Kidney capillary endothelial cell (primary cell): ENCODE results near the gene CDK2AP2.
"Not testable (repeated sequence)": the region's sequence is repeated elsewhere in the genome, so short reads cannot be mapped to it uniquely, and the experiment has no call there.

Source experiments
- DNase-seq: peaks from one replicate; pipeline ENCODE4 v3.0.0-alpha.2; 2018; ENCODE audit warnings: low spot score

The CDK2AP2 gene

GRCh38 chr11:67489885-67490726 is 17.9 kb downstream of the CDK2AP2 start:
- DNase-seq: no peak

- DNase-seq: no peak
Measured at GRCh38 chr11:67489203-67489884, 18.6 kb downstream of the CDK2AP2 start.

- no peak for DNase-seq
Measured at GRCh38 chr11:67486481-67487195, 21.3 kb downstream of the CDK2AP2 start.

GRCh38 chr11:67485873-67486361 is 22.0 kb downstream of the CDK2AP2 start:
- DNase-seq: not testable (repeated sequence)

GRCh38 chr11:67484847-67485311 is 23.1 kb downstream of the CDK2AP2 start:
- no peak for DNase-seq

- DNase-seq: no peak
Measured at GRCh38 chr11:67483831-67484665, 23.9 kb downstream of the CDK2AP2 start.

- peak; percentile 97 for DNase-seq
Measured at GRCh38 chr11:67482827-67483798, 24.8 kb downstream of the CDK2AP2 start, which contains the start of gene AIP. Gene AIP (plus strand): TSS chr11:67483026. CDS start chr11:67483159, 133 bp downstream.

GRCh38 chr11:67482275-67482826 is 25.6 kb downstream of the CDK2AP2 start:
- no peak for DNase-seq

- not testable (repeated sequence) for DNase-seq
Measured at GRCh38 chr11:67477344-67478050, 30.5 kb downstream of the CDK2AP2 start.

- DNase-seq: not testable (repeated sequence)
Measured at GRCh38 chr11:67476692-67477091, 31.3 kb downstream of the CDK2AP2 start.

- no peak for DNase-seq
Measured at GRCh38 chr11:67472882-67473281, 35.1 kb downstream of the CDK2AP2 start.

GRCh38 chr11:67470337-67471002 is 37.5 kb downstream of the CDK2AP2 start:
- no peak for DNase-seq

- no peak for DNase-seq
Measured at GRCh38 chr11:67469508-67469811, 38.5 kb downstream of the CDK2AP2 start.

- peak; percentile 87 for DNase-seq
Measured at GRCh38 chr11:67468759-67469507, 39.0 kb downstream of the CDK2AP2 start, which contains the start of gene TMEM134. Gene TMEM134 (minus strand): TSS chr11:67469251. CDS start chr11:67469192, 59 bp downstream.

- DNase-seq: no peak
Measured at GRCh38 chr11:67468456-67468758, 39.6 kb downstream of the CDK2AP2 start.

- no peak for DNase-seq
Measured at GRCh38 chr11:67468056-67468455, 39.9 kb downstream of the CDK2AP2 start.

GRCh38 chr11:67466962-67467771 is 40.8 kb downstream of the CDK2AP2 start:
- DNase-seq: no peak
